HG02623 (cell line): ENCODE results near the gene WNT5B.

ENCODE experiments used
- ATAC-seq: cut with Tn5 transposase; IDR thresholded peaks from one replicate; pipeline ENCODE4 v1.9.1; 2021; ENCODE audit warnings: moderate library complexity; ENCODE audit not compliant: unreplicated experiment

Gene WNT5B

GRCh38 chr12:1628666-1629337 is at the start of gene WNT5B:
Gene WNT5B, plus strand, starts transcription at chr12:1629231. Its CDS starts 2,124 bp downstream, at chr12:1631355.
- no peak for ATAC-seq

GRCh38 chr12:1579651-1580435 is 49.2 kb upstream of the WNT5B start:
- no peak for ATAC-seq

- ATAC-seq = no peak
Measured at GRCh38 chr12:1580526-1580925, 48.5 kb upstream of the WNT5B start.

- no peak for ATAC-seq
Measured at GRCh38 chr12:1581973-1582708, 46.9 kb upstream of the WNT5B start.

- ATAC-seq = no peak
Measured at GRCh38 chr12:1582709-1583050, 46.4 kb upstream of the WNT5B start.

- peak; percentile 58 for ATAC-seq
Measured at GRCh38 chr12:1583421-1584078, 45.5 kb upstream of the WNT5B start.

GRCh38 chr12:1584326-1584725 is 44.7 kb upstream of the WNT5B start:
- no peak for ATAC-seq

- ATAC-seq = no peak
Measured at GRCh38 chr12:1587927-1588574, 41.0 kb upstream of the WNT5B start.

GRCh38 chr12:1588575-1588947 is 40.5 kb upstream of the WNT5B start:
- no peak for ATAC-seq

GRCh38 chr12:1590221-1590979 is 38.6 kb upstream of the WNT5B start:
- no peak for ATAC-seq

GRCh38 chr12:1591034-1591433 is 38.0 kb upstream of the WNT5B start:
- no peak for ATAC-seq

- no peak for ATAC-seq
Measured at GRCh38 chr12:1591543-1591942, 37.5 kb upstream of the WNT5B start.

- ATAC-seq = no peak
Measured at GRCh38 chr12:1592444-1593173, 36.4 kb upstream of the WNT5B start.

- peak; percentile 16 for ATAC-seq
Measured at GRCh38 chr12:1593174-1594005, 35.6 kb upstream of the WNT5B start.

GRCh38 chr12:1594006-1594260 is 35.1 kb upstream of the WNT5B start:
- no peak for ATAC-seq

GRCh38 chr12:1594261-1595025 is 34.6 kb upstream of the WNT5B start, which contains the start of gene FBXL14:
Gene FBXL14, minus strand, starts transcription at chr12:1594581. Its CDS starts 515 bp downstream, at chr12:1594066.
- peak; percentile 54 for ATAC-seq

- no peak for ATAC-seq
Measured at GRCh38 chr12:1595026-1595561, 33.9 kb upstream of the WNT5B start.
